ENCODE results near the gene VSTM4. TPM values are rescaled to one million over a fixed set of nuclear protein-coding genes. Genes with fewer than 3 reads are reported as not detected.

VSTM4 gene, protein sequence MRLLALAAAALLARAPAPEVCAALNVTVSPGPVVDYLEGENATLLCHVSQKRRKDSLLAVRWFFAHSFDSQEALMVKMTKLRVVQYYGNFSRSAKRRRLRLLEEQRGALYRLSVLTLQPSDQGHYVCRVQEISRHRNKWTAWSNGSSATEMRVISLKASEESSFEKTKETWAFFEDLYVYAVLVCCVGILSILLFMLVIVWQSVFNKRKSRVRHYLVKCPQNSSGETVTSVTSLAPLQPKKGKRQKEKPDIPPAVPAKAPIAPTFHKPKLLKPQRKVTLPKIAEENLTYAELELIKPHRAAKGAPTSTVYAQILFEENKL
- total RNA-seq: under 1 TPM in 1 of 2 experiments, not detected in 1; 0.16 TPM

DNA sequence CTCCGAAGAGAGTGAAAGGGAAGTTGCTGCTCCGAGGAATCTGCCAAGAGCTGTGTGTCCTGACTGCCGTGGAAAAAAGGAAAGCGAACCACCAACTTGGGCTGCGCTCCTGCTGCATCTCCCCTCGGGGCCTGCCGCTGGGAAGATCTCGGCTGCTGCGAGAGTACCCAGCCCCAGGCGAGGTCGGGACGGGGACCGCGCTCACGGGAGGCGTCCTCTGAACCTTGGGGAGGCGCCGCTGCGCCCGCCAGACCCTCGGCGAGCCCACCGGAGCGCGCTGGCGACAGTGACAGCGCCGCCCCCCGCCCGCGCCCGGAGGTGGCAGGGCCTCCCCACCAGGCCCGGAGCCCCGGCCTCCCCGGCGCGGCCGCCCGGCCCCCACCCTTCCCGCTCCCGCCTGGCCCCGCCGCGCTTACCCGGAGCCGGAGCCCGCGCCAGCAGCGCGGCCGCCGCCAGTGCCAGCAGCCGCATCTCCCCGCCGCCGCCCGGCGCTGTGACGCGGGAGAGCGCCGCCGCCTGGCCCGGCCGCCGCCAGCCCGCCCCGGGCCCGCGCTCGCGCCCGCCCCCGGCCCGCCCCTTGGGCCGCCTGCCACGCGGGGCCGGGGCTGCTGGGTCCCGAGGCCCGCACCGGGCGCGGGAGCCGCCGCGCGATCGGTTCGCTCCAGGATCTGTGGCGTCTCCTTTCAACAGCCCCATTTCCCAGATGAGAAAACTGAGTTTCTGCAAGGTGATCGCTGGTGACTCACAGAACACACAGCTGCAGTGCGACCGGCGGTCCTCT is at the start of gene VSTM4:
Gene VSTM4 (minus strand): TSS at position 508 of the 781 bp plus-strand sequence. CDS start 37 bp downstream, at position 471.
- H3K27ac Mint-ChIP-seq: no peak within 1 kb of the TSS
- H3K4me3 Mint-ChIP-seq: peak within 1 kb of the TSS; percentile 44
- no peaks in the 10 kb centered on the region for H3K9me3 Mint-ChIP-seq (ENCODE audit: low read depth)
- no peak for DNase-seq
- CTCF ChIA-PET: no interaction called here
- H3K36me3 Mint-ChIP-seq: no peaks in the 10 kb centered on the region
- peaks cover 60% of the 10 kb centered on the region for H3K27me3 Mint-ChIP-seq
- ATAC-seq: peak; percentile 58
- peaks cover 4% of the 10 kb centered on the region for H3K4me1 Mint-ChIP-seq

DNA sequence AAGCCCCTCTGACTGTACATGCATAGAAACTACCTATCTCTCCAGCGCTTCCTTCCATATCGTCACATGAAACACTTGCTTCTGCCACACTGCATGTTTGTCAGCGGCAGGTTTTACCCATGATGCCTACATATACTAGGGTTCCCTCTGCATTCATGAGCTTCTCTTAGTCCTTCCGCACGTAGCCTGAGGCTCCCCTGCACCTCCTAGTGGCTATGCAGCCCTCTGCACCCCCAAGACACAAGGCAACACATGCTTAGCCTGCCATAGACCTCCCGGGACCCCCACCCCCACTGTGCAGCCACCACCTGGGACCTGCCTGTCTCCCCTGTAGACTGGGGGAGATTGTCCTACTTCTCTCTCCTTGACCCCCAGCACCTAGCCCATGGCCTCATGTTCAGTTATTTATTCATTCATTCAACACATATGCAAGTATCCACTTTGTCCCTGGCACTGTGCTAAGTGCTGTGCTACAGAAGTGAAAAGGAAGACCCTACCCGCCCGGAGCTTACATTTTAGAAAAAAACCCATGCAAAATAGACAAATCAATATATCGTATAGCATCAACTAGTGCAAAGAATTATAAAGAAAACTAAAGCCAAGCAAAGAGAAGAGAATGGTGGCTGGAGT is 49.4 kb upstream of the VSTM4 start:
- peak; percentile 88 for ATAC-seq
- peak overlapping the region; percentile 16 for H3K27ac Mint-ChIP-seq
- no peaks in the 10 kb centered on the region for H3K27me3 Mint-ChIP-seq
- H3K4me3 Mint-ChIP-seq: no peak overlapping the region
- peaks cover 17% of the 10 kb centered on the region for H3K36me3 Mint-ChIP-seq
- CTCF ChIA-PET: interaction anchor here (0.6 to 2.3 kb wide), 14 partner anchors 9 to 508 kb away, joined by 3 to 11 read pairs (median 4); no protein-coding TSS in a partner anchor
- no peaks in the 10 kb centered on the region for H3K9me3 Mint-ChIP-seq (ENCODE audit: low read depth)
- peaks cover 29% of the 10 kb centered on the region for H3K4me1 Mint-ChIP-seq
- peak; percentile 69 for DNase-seq

DNA sequence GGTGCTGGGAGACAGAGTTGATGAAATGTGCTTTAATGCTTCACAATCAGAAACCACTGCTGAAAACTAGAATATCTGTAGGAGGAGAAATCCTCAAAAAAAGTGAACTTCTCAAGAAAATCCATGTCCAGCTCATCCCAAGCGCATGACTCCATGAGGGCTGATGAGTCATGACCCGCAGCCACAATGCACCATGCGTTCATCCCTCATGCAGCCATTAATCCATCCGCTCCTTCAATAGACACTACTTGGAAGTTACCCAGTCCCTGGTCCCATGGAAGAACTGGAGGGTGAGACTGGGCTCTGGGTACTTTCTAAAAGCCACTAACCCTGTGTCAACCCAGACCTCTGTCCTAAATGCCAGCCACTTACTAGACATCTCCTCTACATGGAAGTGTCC is 48.4 kb upstream of the VSTM4 start:
- no peak overlapping the region for H3K4me3 Mint-ChIP-seq
- no peaks in the 10 kb centered on the region for H3K27me3 Mint-ChIP-seq
- no peaks in the 10 kb centered on the region for H3K9me3 Mint-ChIP-seq (ENCODE audit: low read depth)
- DNase-seq (no peak), ATAC-seq (no peak)
- no peak overlapping the region for H3K27ac Mint-ChIP-seq
- H3K4me1 Mint-ChIP-seq: peaks cover 26% of the 10 kb centered on the region
- H3K36me3 Mint-ChIP-seq: peaks cover 18% of the 10 kb centered on the region
- CTCF ChIA-PET: interaction anchor here (1.0 to 2.3 kb wide), 10 partner anchors 9 to 508 kb away, joined by 3 to 11 read pairs (median 6); no protein-coding TSS in a partner anchor

DNA sequence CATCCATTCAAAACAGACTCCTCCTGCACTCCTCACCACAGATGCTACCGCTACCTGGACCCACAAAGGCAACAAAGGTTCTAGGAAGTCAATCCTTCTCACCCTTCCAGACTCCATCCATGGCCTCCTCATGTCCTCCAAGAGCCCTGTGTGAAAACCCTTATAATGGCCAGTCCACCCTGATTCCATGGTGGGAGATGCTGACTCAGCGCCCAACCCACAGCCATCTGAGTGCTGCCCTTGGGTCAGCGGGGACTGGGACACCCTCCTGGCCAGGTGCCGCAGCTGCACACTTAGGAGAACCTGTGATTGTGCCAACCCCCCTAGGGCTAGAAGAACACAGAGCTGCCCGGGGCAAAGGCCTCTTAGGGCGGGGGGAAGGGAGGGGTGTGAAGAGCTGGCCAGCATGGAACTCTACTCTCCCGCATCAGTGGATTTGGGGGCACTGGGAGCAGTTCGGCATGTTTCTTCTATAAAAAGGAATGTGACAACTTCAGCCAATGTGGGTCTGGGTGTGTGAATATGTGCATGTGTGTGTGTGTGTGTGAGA is 47.5 kb upstream of the VSTM4 start:
- CTCF ChIA-PET: interaction anchor here (1.2 to 2.3 kb wide), 2 partner anchors 8 to 504 kb away, joined by 3 to 9 read pairs; no protein-coding TSS in a partner anchor
- ATAC-seq (no peak), DNase-seq (no peak)
- Mint-ChIP-seq H3K27me3 (no peaks in the 10 kb centered on the region), H3K4me1 (peaks cover 28% of the 10 kb centered on the region), H3K36me3 (peaks cover 20% of the 10 kb centered on the region), H3K4me3 (no peak overlapping the region), H3K27ac (no peak overlapping the region), H3K9me3 (ENCODE audit: low read depth) (no peaks in the 10 kb centered on the region)

GRCh38 chr10:49162063-49162462 is 46.7 kb upstream of the VSTM4 start:
- no peak for DNase-seq
- Mint-ChIP-seq H3K27ac (no peak overlapping the region), H3K27me3 (no peaks in the 10 kb centered on the region), H3K4me3 (no peak overlapping the region), H3K4me1 (peaks cover 32% of the 10 kb centered on the region), H3K36me3 (peaks cover 23% of the 10 kb centered on the region), H3K9me3 (ENCODE audit: low read depth) (no peaks in the 10 kb centered on the region)
- ATAC-seq: no peak
- CTCF ChIA-PET: interaction anchor here (0.9 to 1.6 kb wide), 3 partner anchors 9 to 14 kb away, joined by 3 to 5 read pairs (median 4); no protein-coding TSS in a partner anchor

DNA sequence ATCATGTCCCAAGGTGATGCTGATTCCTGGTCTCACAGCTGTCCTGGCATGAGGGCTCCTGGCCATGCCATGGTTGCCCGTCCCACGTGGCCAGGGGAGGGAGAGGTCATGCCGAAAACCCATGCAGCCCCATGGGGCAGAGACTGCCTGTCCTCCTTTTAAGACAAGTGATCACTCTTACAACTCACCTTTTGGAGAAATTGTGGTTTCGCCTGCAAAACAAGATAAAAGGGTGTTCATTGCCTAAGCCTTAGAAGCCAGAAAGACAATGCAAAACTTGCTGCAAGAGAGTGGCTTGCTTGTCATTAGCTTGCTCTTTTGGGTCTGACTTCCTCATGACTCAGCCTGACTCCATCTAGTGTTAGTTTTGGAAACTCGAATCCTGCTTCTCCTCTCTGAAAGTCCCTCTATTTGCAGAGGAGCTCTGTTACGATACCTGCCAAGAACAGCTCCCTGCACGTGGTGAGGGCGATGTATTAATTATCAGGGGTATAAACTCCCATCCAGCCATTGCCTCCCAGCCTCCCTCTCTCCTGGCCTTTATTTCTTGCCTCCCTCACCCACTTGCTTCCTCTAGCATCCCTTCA is 46.2 kb upstream of the VSTM4 start:
- Mint-ChIP-seq H3K4me1 (peaks cover 33% of the 10 kb centered on the region), H3K4me3 (no peak overlapping the region), H3K27ac (no peak overlapping the region), H3K27me3 (no peaks in the 10 kb centered on the region), H3K9me3 (ENCODE audit: low read depth) (no peaks in the 10 kb centered on the region), H3K36me3 (peaks cover 25% of the 10 kb centered on the region)
- DNase-seq (no peak), ATAC-seq (no peak)
- CTCF ChIA-PET: interaction anchor here (0.9 to 1.6 kb wide), 3 partner anchors 9 to 14 kb away, joined by 3 to 5 read pairs (median 4); no protein-coding TSS in a partner anchor

DNA sequence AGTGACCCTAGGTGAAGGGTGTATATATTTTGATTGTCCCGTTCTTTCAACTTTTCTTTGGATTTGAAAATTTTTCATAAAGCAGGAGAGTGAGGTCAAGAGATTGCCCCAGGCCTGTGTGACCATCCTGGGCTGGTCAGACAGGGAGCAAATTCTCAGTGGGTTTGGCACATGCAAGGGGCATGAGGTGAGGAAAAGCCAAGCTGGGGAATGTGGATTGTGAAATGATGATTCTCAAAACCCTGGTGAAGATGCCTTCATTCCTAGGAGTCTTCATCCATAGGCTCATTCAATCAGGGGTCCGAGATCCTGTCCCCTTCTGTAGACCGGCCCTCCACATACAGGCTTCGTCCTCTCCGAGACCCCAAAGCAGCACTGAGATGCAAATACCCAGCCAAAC is 45.5 kb upstream of the VSTM4 start:
- DNase-seq (no peak), ATAC-seq (no peak)
- Mint-ChIP-seq H3K4me3 (no peak overlapping the region), H3K27ac (no peak overlapping the region), H3K9me3 (ENCODE audit: low read depth) (no peaks in the 10 kb centered on the region), H3K36me3 (peaks cover 26% of the 10 kb centered on the region), H3K27me3 (no peaks in the 10 kb centered on the region), H3K4me1 (peaks cover 35% of the 10 kb centered on the region)
- CTCF ChIA-PET: interaction anchor here (1.6 kb wide), 1 partner anchor 13 kb away, joined by 5 read pairs; no protein-coding TSS in a partner anchor

DNA sequence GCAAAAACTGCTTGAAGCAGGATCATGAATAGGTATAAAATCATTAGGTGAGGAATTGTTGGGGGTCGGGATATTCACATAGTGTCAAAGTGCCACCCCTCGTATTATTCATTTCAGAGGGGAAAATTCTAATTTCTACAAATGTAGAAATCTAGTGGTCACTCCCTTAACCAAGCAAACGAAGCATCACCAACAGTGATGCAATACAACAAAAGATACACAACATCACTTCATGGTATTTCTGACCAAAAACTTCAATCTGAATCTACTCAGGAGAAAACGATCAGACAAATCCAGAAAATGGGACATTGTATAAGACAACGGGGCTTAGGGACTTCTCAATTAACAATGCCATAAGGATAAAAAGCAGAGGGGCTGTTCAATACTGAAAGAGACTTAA is 44.8 kb upstream of the VSTM4 start:
- Mint-ChIP-seq H3K36me3 (peaks cover 30% of the 10 kb centered on the region), H3K9me3 (ENCODE audit: low read depth) (no peaks in the 10 kb centered on the region), H3K27ac (no peak overlapping the region), H3K4me1 (peaks cover 35% of the 10 kb centered on the region), H3K4me3 (no peak overlapping the region), H3K27me3 (no peaks in the 10 kb centered on the region)
- CTCF ChIA-PET: no interaction called here
- ATAC-seq: no peak
- no peak for DNase-seq

DNA sequence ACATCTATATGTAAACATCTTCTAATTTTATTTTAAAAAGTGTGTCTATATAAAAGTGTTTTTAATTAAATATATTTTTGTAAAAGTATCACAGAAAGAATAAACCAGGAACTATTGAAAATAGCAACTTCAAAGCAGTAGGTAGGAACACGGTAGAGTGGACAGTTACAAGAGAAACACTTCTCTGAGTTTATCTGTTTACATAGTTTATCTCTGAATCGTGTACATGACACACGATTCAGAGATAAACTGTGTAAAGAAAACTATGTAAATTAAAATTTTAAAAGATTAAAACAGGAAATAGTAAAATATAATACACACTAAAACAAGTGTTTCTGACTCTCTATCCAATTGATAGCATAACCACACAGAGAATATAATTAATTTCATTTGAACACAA is 43.6 kb upstream of the VSTM4 start:
- Mint-ChIP-seq H3K4me1 (peaks cover 26% of the 10 kb centered on the region), H3K4me3 (no peak overlapping the region), H3K9me3 (ENCODE audit: low read depth) (no peaks in the 10 kb centered on the region), H3K27me3 (no peaks in the 10 kb centered on the region), H3K36me3 (peaks cover 32% of the 10 kb centered on the region), H3K27ac (no peak overlapping the region)
- ATAC-seq (no peak), DNase-seq (no peak)
- CTCF ChIA-PET: no interaction called here

DNA sequence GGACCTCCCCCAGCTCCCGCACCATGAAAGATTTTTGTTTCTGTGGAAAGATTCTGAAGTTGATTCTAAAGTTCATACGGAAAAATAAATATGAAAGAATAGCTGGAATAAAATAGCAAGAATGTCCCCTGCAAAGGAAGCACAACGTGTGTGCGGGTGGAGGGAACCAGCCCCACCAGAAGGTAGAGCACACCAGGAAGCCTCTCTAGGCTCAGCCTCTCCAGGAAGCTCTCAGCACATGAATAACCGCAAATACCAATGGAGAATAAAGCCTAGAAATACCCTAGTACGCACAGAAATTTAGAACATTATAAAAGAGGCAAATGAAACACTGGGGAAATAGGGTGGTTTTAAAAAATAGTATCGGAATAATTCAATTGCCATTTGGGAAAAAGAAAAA is 43.1 kb upstream of the VSTM4 start:
- H3K4me3 Mint-ChIP-seq: no peak overlapping the region

GRCh38 chr10:49157229-49157628 is 41.9 kb upstream of the VSTM4 start:
- Mint-ChIP-seq H3K9me3 (ENCODE audit: low read depth) (no peaks in the 10 kb centered on the region), H3K4me1 (peaks cover 30% of the 10 kb centered on the region), H3K36me3 (peaks cover 31% of the 10 kb centered on the region), H3K4me3 (no peak overlapping the region), H3K27ac (peak overlapping the region; percentile 8), H3K27me3 (no peaks in the 10 kb centered on the region)
- CTCF ChIA-PET: interaction anchor here (0.9 kb wide), 1 partner anchor 22 kb away, joined by 3 read pairs; no protein-coding TSS in a partner anchor
- DNase-seq (no peak), ATAC-seq (peak; percentile 78)

More for the DNA sequence above, 43.1 kb upstream of the VSTM4 start:
- Mint-ChIP-seq H3K9me3 (ENCODE audit: low read depth) (no peaks in the 10 kb centered on the region), H3K36me3 (peaks cover 32% of the 10 kb centered on the region), H3K27ac (peak overlapping the region; percentile 4), H3K27me3 (no peaks in the 10 kb centered on the region), H3K4me1 (peaks cover 26% of the 10 kb centered on the region)
- DNase-seq (no peak), ATAC-seq (no peak)
- CTCF ChIA-PET: no interaction called here

DNA sequence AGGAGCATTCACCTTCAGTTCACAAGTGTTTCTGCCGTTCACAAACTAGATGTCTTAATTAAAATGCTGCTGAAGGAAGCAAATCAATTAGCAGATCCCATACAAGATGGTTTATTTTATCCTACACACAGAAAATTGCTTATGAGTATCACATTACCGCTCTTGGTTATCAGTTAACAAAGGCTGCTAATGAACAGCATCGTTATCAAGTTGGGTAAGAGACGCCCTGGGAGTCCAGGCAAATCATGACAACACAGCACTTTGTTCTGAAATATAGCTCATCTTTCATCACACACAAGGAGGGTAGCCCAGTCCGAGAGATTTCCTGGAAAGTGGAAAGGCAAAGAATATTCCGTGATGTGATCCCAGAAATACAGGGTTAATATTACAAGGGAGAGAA is 39.3 kb upstream of the VSTM4 start:
- DNase-seq: no peak
- no peak overlapping the region for H3K27ac Mint-ChIP-seq
- H3K4me3 Mint-ChIP-seq: no peak overlapping the region
- no peaks in the 10 kb centered on the region for H3K9me3 Mint-ChIP-seq (ENCODE audit: low read depth)
- H3K36me3 Mint-ChIP-seq: peaks cover 25% of the 10 kb centered on the region
- H3K4me1 Mint-ChIP-seq: peaks cover 40% of the 10 kb centered on the region
- no peak for ATAC-seq
- H3K27me3 Mint-ChIP-seq: peaks cover 6% of the 10 kb centered on the region
- CTCF ChIA-PET: interaction anchor here (1.1 kb wide), 1 partner anchor 9 kb away, joined by 3 read pairs; no protein-coding TSS in a partner anchor

Data from activated CD8-positive, alpha-beta memory T cell treated with anti-CD3 and anti-CD28 coated beads, Interleukin-2, amount 10 ng/mL, durations not matched to agents 7 days and 5 days (primary cell).